HUDEP-2 (cell line): ENCODE results near the gene RAB22A.
"Not testable (repeated sequence)": the region's sequence is repeated elsewhere in the genome, so short reads cannot be mapped to it uniquely, and the experiment has no call there.

Experiments used
- DNase-seq, 76 experiments: peaks; one replicate each; lab custom pipeline; 2025; ENCODE audit not compliant: unreplicated experiment in 76 of 76; lab: John Stamatoyannopoulos, UW

Gene RAB22A

DNA sequence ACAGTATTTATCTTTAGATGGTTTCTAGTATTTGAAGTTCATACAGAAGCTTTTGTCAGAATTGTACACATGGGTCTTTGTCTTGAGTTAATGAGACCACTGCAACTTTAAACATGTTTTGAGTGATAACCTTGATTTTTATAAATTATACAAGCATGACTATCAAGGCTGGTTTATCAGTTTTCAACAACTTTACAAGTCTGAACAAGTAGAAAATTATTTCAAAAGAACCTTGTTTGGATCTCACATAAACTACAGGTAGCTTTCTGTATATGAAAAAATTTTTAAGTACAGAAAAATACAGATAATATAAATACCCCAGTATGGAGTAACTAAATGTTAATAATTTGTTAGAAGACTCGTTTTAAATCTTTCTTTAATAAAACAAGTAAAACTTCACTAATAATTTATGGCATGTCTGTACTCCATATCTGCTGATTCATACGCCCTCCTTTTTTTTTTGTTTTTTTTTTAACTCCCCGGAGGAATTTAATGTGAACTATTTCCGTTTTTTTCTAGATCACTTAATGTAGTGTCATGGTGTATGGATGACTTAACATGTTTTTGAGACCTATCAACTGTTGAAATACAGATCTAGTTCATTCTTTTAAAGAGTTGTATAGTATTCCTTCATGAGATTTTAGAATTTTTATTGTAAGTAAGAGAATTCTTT, 97.8 kb downstream of the RAB22A start:
- no peak for DNase-seq

DNA sequence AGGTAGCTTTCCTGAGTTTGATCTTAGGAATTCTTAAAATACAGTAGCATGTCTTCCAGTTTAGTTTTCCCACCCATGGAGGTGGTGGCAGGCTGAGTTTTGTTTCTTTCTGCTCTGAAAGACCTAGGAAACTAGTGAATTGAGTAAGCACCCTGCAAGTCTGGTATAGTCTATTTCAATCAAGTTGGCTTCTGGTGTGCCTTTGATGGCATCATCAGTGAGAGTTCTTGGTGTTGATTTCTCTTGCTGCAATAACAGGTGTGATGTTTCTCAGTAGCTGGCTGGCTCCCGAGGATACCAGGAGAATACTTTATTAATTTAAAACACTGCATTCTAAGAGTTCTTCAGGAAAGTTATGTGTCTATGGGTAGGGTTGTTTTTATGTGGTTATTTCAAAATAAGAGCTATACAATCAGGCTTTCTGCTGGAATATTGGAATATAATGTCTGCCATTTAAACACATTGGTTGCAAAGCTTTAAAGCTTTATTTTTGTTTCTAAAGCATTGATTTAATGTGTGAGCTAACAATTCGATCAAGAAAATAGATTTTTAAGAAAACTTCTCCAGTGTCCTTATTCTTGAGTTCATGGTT, 98.5 kb downstream of the RAB22A start:
- DNase-seq = no peak

DNA sequence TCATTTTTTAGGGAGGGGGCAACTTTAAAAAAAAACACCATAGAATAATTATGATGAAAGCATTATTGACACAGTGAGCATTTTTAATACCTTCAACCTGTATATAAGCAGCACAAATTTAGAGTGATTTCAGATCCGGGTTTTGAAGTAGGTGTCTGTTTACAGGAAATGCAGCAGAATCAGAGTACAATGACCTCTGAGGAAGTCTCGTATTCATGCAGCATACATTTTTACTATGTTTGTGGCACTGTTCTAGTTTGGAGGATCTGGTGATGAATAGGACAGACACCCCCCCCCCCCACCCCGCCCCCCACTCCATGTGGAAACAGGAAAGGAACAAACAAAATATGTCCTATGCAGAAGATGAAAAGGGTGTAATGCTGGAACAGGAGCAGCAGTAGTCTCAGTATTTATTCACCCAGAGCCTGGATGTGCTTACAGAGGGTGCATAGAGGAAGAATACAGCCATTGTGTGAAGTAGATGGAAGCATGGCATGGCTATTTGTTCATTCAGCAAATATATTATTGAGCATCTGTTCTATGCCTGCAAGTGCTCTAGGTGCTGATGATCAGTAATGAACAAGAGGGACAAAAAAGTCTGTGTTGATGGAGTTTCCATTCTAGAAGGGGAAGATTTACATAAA, 99.2 kb downstream of the RAB22A start:
- DNase-seq = no peak

DNA sequence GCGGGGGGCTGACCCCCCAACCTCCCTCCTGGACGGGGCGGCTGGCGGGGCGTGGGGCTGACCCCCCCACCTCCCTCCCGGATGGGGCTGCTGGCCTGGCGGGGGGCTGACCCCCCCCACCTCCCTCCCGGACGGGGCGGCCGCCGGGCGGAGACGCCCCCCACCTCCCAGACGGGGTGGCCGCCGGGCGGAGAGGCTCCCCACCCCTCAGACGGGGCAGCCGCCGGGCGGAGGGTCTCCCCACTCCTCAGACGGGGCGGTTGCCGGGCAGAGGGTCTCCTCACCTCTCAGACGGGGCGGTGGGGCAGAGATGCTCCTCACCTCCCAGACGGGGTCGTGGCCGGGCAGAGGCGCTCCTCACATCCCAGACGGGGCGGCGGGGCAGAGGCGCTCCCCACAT, 104.7 kb downstream of the RAB22A start:
- DNase-seq = not testable (repeated sequence)

DNA sequence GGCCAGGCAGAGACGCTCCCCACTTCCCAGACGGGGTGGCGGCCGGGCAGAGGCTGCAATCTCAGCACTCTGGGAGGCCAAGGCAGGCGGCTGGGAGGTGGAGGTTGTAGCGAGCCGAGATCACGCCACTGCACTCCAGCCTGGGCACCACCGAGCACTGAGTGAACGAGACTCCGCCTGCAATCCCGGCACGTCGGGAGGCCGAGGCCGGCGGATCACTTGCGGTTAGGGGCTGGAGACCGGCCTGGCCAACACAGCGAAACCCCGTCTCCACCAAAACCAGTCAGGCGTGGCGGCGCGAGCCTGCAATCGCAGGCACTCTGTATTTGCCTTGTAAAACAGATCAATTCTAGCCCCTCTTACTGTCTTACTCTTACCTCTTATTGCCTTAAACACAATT, 105.3 kb downstream of the RAB22A start:
- DNase-seq = not testable (repeated sequence)

DNA sequence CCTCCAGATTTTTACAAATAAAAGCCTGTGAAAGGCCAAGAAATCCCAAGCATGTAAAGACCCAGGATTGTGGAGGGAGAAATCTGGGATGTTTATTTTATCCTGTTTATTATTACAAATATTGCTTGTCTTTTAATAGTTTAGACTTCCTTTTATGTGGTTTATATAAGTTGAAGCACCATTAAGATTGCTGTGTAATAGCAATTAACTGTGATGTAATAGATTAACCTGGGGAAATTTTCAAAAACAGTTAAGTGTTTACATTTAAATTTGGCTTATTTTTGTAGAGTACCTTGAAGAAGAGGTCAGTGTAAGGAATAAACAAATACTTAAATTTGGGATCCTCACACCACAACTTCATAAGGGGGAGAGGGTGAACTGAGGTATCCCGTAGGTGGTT, 106.5 kb downstream of the RAB22A start:
- no peak for DNase-seq

DNA sequence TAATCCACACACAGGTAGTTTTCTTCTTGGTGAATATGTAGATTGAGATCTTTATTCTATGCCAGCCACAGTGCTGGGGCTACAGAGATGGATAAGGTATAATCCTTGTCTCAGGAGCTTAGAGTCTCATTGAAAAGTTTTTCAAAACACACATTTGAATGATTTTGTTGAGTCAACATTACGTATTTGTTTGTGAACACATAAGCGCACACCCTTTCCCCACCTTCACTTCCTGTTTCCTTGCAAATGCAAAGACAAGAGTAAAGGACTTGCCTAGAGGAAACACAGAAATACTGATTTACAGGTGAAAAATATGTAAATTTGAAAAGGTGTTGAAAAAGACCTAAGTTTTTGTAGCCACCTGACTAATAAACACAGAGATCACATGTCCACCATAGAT, 107.3 kb downstream of the RAB22A start:
- DNase-seq = no peak
